ENCODE data around the gene UVRAG. TPM values are rescaled to one million over a fixed set of nuclear protein-coding genes. Genes with fewer than 3 reads are reported as not detected.
A peak's percentile ranks its signal among the peaks of the same experiment; 100 is the strongest.

The UVRAG gene
- total RNA-seq, 1 donor from 2014 or later: 103 TPM

DNA sequence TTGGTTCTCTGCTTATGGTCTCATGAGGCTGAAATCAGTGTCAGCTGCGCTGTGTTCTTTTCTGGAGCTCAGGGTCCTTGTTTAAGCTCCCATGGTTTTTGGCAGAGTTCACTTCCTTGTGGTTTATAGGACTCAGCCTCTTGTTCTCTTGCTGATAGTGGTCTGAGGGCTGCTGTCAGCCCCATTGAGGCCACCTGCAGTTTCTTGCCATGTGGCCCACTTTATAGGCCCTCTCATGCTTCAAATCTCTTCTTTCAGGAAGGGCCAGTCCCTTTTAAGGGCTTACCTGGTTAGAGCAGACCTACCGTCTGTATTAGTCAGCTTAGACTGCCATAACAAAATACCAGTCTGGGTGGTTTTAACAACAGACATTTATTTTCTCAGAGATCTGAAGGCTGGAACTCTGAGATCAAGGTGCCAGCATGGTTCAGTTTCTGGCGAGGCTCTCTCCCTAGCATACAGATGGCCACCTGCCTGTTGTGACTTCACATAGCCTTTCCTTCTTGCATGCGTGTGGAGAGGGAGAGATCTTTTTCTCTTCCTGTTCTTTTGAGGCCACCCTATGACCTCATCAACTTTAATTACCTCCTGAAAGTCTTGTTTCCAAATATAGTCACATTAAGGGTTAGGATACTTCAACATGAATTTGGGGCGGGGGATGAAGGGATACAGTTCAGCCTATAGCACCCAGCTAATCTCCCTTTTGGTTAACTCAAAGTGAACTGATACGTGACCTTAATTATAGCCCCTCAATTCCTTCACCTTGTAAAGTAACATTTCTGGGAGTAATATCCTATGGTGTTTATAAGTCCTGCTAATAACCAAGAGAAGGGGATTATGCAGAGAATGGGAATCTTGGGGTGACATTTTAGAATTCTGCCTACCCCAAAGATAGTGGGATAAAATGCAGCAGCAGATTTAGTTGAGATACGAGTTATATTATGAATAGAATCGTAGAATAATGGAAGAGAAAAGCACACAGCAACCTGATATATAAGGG is 131.8 kb downstream of the UVRAG start:
- Mint-ChIP-seq H3K27me3 (no peaks in the 10 kb centered on the region), H3K27ac (peak overlapping the region; percentile 27), H3K36me3 (ENCODE audit: low read depth) (peaks cover 2% of the 10 kb centered on the region), H3K4me3 (no peak overlapping the region), H3K4me1 (peaks cover 61% of the 10 kb centered on the region), H3K9me3 (no peaks in the 10 kb centered on the region)
- DNase-seq (no peak), ATAC-seq (ENCODE audit: low read depth) (no peak)
- intact Hi-C loops (cut with micrococcal nuclease): no loop called here
- ChIA-PET CTCF (no interaction called here), POLR2A (interaction anchor here (0.6 kb wide), 1 partner anchor 101 kb away, joined by 4 read pairs; no protein-coding TSS in a partner anchor)
- TF ChIP-seq, protein P1, sequence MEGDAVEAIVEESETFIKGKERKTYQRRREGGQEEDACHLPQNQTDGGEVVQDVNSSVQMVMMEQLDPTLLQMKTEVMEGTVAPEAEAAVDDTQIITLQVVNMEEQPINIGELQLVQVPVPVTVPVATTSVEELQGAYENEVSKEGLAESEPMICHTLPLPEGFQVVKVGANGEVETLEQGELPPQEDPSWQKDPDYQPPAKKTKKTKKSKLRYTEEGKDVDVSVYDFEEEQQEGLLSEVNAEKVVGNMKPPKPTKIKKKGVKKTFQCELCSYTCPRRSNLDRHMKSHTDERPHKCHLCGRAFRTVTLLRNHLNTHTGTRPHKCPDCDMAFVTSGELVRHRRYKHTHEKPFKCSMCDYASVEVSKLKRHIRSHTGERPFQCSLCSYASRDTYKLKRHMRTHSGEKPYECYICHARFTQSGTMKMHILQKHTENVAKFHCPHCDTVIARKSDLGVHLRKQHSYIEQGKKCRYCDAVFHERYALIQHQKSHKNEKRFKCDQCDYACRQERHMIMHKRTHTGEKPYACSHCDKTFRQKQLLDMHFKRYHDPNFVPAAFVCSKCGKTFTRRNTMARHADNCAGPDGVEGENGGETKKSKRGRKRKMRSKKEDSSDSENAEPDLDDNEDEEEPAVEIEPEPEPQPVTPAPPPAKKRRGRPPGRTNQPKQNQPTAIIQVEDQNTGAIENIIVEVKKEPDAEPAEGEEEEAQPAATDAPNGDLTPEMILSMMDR (IDR thresholded peaks at IDR 0.05): no peak

DNA sequence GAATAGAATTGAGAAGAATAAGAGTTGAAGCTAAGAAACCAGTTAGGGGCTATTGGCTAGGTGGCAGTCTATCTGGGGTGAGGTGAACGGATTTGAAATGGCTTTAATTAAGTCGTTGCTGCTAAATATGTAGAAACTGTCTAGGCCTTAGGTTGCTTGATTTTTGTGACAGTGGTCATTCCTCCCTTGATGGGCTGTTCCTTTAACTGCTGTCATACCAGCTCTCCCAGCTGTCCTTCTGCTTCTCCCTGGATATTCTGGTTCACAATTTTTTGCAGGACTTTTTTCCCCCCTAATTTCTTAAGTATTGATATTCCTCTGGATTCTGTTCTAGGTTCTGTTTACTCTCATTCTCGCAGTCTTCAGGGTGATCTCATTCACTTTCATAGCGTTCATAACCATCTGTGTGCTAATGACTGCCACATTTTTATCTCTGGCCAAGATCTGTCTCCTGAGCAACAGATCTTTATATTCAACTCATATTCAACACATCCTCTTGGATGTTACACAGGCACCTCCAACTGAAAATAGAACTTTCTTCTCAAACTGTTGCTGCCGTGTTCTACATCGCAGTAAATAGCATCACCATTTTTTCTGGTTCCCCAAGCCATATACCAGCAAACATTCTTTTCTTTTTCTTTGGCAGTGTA is 134.1 kb downstream of the UVRAG start:
- peaks cover 71% of the 10 kb centered on the region for H3K4me1 Mint-ChIP-seq
- no peaks in the 10 kb centered on the region for H3K9me3 Mint-ChIP-seq
- ATAC-seq (ENCODE audit: low read depth) (no peak), DNase-seq (no peak)
- POLR2A ChIA-PET: no interaction called here
- H3K36me3 Mint-ChIP-seq (ENCODE audit: low read depth): peaks cover 9% of the 10 kb centered on the region
- intact Hi-C loops (cut with micrococcal nuclease): no loop called here
- H3K27ac Mint-ChIP-seq: no peak overlapping the region
- TF ChIP-seq, protein P1 (IDR thresholded peaks at IDR 0.05): no peak
- CTCF ChIA-PET: no interaction called here
- no peaks in the 10 kb centered on the region for H3K27me3 Mint-ChIP-seq
- H3K4me3 Mint-ChIP-seq: no peak overlapping the region

DNA sequence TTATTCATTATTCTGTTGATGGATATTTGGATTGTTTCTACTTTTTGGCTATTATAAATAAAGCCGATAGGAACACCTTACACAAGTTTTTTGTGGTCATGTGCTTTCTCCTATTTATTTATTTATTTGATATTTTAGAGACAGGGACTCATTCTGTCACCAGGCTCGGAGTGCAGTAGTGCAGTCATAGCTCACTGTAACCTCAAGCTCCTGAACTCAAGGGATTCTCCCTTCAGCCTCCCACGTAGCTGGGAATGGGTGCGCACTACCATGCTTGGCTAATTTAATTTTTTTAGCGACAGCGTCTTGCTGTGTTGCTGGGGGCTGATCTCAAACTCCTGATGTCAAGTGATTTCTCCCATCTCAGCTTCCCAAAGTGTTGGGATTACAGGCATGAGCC is 135.1 kb downstream of the UVRAG start:
- no peak for DNase-seq
- Mint-ChIP-seq H3K27ac (no peak overlapping the region), H3K27me3 (no peaks in the 10 kb centered on the region), H3K9me3 (no peaks in the 10 kb centered on the region), H3K4me3 (no peak overlapping the region), H3K36me3 (ENCODE audit: low read depth) (peaks cover 19% of the 10 kb centered on the region), H3K4me1 (peaks cover 62% of the 10 kb centered on the region)
- TF ChIP-seq, protein P1 (IDR thresholded peaks at IDR 0.05): no peak
- ChIA-PET POLR2A (no interaction called here), CTCF (no interaction called here)
- intact Hi-C loops (cut with micrococcal nuclease): no loop called here
- no peak for ATAC-seq (ENCODE audit: low read depth)

DNA sequence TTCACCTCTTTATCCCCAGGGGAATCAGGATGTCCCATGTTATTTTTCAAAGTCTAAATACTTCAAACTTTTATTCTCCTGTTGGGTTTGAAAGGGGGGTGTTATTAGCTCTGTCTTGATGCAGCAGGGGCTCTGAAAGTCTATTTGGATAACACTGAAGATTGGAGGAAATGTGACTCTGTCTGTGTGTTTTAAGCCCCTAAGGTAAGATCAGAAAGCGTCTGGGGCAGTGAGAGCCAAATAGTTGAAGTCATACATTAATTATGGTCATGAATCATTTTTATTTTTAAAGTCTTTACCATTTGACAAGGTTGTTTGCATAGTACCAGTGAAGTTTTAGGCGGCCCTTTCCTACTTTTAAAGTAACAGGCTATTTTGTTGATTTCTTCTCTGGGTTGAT is 139.0 kb downstream of the UVRAG start:
- DNase-seq (no peak), ATAC-seq (ENCODE audit: low read depth) (no peak)
- TF ChIP-seq, protein P1 (IDR thresholded peaks at IDR 0.05): no peak
- Mint-ChIP-seq H3K27me3 (no peaks in the 10 kb centered on the region), H3K27ac (no peak overlapping the region), H3K4me1 (peaks cover 57% of the 10 kb centered on the region), H3K4me3 (no peak overlapping the region), H3K36me3 (ENCODE audit: low read depth) (peaks cover 38% of the 10 kb centered on the region), H3K9me3 (no peaks in the 10 kb centered on the region)
- intact Hi-C loops (cut with micrococcal nuclease): no loop called here
- CTCF ChIA-PET: no interaction called here
- POLR2A ChIA-PET: no interaction called here

DNA sequence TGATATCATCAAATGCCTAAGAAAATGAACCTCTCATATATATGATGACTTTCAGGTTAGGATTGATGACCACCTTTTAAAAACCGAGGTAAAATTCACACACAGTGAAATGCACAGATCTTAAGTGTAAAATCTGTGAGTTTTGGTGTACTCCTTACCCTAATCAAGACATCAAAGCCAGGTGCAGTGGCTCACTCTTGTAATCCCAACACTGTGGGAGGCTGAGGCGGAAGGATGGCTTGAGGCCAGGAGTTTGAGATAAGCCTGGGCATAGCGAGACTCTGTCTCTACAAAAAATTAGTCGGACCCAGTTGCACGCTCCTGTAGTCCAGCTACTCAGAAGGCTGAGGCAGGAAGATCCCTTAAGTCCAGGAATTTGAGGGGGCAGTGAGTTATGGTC is 140.4 kb downstream of the UVRAG start:
- TF ChIP-seq, protein P1 (IDR thresholded peaks at IDR 0.05): no peak
- Mint-ChIP-seq H3K36me3 (ENCODE audit: low read depth) (peaks cover 42% of the 10 kb centered on the region), H3K4me3 (no peak overlapping the region), H3K27ac (no peak overlapping the region), H3K9me3 (no peaks in the 10 kb centered on the region), H3K4me1 (peaks cover 61% of the 10 kb centered on the region), H3K27me3 (no peaks in the 10 kb centered on the region)
- ATAC-seq (ENCODE audit: low read depth) (no peak), DNase-seq (no peak)
- POLR2A ChIA-PET: interaction anchor here (0.6 kb wide), 1 partner anchor 58 kb away, joined by 3 read pairs; no protein-coding TSS in a partner anchor
- intact Hi-C loops (cut with micrococcal nuclease): no loop called here
- CTCF ChIA-PET: no interaction called here
